NCI-H2171 treated with DMSO at 0.1 percent for 48 hours (cell line): Measurements from ENCODE around the gene ZMIZ1.

Source experiments
- DNase-seq: peaks from one replicate; lab custom pipeline; 2025; lab: John Stamatoyannopoulos, UW

The ZMIZ1 gene

GRCh38 chr10:79150444-79150754 lies 81.6 kb downstream of the ZMIZ1 start:
- no peak for DNase-seq

GRCh38 chr10:79152423-79152817 lies 83.7 kb downstream of the ZMIZ1 start:
- no peak for DNase-seq

DNA sequence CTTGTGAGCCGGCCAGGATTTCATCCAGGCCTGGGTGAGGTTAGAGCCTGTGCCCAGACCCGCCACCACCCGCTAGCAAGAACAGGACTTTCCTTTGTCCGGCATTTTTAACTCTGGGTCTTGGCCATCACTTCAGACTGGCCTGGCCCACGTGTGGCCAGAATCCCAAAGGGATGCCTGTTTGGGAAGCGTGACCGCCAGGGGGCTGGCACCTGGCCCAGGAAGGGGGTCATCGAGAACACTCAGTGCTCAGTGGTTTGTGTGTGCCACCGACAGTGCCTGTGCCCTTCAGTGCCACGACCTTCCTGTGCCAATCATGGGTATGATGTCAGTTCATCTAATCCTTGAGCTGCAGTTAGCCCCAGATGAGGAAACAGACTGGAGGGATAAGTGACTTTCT lies 85.0 kb downstream of the ZMIZ1 start:
- DNase-seq: no peak

DNA sequence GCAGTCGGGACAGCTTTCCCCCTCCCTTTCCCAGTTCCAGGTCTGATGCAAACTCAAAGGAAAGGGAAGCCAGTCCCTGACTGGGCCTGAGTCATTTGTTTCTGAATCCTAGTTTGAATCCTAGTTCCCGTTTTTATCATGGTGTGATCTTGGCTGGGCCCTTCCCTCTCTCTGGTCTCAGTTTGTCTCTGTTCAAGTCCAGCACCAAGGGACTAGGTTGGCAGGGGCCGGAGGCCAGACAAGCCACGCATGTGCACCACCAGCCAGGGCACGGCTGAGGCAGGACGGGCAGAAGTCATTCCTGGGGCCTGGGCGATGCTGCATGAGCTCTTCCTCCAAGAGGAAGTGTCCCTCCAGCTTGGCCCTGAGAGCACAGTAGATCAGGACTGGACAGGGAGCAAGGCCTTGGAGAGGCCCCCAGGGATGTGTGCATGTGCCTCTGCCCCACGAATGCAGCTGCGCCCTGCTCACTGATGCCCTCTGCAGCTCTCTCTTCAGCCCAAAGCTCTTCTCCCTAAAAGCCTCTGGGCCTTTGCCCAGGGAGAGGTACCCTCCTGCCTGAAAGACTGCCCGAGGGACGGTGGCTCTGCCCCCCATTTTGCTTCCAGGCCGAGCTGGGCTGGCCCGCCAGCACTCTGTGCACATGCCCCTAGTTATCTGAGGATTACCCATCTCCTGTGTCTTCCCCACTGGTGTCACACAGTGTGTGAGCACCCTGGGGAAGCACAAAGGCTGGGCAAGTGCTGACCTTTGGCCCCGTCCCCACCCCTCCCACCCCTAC lies 86.7 kb downstream of the ZMIZ1 start:
- DNase-seq: no peak

DNA sequence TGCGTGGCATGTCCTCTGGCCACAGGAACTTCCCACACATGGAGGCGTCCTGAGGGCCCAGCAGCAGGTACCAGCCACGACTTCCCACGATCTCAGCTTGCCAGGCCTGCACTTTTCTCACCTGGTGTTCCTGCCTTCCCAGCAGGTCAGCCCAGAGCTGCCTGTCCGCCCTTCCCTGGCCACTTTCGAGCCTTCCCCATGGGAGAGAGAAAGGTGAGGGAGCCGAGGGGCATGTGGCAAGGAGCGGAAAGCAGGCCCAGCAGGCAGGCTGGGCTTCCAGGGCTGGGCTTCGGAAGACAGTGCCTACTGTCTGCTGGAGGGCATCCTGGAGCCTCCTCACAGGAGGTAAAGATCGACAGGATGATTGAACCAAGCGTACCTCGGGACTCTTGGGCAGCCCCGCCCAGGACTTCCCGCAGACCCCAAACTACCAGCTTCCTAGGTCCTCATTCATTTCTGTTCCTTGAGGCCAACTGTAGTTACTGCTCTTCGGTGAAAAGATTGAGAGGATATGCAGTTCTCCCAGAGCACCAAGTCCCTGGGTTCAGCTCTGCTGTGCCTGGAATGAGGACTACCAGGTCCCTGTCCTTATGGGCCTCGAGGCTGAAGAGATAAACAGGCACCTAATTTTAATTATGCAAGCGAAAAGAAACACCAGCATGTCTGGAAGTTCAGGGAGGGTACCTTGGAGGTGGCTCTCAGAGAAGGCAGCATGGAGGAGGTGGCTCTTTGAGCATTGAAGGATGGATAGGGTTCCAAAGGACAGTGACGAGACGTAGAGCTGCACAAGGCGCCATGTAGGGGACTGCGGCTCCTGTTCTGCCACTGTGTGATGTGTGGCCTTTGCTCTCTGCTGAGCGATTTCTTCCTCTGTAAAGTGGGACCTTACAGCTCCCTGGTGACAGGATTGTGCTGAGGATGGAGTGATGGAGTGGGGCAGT lies 87.8 kb downstream of the ZMIZ1 start:
- DNase-seq: no peak

GRCh38 chr10:79158004-79158340 lies 89.2 kb downstream of the ZMIZ1 start:
- DNase-seq: no peak

DNA sequence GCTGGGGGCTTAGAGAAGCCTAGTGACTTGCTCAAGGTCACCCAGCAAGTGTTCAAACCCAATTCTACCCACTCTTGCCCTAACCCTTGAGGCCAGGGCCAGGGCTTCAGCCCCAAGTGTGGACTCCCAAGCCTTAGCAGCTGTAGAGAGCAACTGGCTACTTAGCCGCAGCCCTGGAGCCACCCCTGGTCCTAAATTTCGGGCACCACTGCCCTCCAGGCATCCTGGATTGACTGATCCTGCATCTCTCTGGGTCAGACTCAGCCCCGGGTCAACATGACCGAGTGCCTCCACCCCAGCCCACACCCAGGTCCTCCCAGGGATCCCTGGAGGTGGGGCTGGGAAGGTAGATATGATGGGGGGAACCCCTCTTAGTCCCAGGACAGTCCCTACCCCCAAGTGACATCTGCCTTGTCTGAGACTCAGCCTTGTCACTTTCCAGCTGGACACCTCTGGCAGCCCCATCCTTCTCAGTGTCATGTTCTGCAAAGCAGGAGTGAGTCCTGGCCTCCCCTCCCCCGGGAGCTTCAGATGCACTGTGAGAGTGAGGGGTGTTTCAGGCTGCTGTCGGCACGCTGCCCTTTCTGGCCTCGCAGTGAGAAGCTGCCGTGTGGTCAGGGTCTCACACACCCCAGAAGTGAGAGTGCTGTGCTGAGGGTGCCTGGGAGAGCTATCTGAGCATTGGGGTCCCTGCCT lies 89.8 kb downstream of the ZMIZ1 start:
- DNase-seq: no peak

DNA sequence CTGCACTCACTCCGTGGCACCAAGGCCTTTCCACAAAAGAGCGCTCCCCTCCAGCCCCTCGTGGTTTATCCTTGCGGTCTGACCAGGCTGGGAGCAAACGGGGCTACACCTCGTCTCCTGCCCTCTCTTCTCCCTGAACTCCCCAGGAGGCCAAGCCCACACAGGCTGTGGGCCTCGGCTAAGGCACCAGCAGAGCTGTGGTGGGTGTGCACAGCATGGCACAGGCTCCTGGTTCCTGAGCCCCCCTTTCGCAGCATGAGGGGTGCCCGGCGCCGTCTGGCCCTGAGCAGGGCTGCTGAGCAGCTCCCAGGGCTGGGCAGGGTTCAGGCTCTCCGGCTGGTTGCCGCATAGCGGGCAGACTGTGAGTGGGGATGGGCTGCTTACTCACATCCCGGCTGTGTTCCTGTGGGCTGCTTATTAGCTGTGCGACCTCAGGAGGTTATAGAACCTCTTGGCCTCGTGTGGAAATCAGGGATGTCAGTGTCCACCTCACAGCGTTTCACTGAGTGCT lies 90.4 kb downstream of the ZMIZ1 start:
- DNase-seq: no peak

DNA sequence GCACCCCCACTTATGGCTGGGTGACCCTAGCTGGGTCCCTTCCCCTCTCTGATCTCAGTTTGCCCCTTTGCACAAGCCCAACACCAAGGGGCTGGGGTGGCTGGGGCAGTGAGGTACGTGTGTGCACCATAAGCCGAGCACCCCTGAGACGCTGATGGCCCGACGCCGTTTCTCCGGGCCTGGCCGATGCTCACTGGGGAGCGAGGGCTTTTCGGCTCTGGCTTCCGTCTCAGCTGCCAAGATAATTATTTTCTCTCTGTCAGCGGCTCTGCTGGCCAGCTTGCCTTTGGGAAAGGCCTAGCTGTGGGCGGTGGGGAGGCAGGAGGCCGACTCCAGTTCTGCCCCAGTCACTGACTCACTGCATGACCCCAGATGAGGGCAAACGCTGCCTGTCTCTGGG lies 91.0 kb downstream of the ZMIZ1 start:
- no peak for DNase-seq

- DNase-seq: no peak
Measured at GRCh38 chr10:79160191-79160590, 91.4 kb downstream of the ZMIZ1 start.

DNA sequence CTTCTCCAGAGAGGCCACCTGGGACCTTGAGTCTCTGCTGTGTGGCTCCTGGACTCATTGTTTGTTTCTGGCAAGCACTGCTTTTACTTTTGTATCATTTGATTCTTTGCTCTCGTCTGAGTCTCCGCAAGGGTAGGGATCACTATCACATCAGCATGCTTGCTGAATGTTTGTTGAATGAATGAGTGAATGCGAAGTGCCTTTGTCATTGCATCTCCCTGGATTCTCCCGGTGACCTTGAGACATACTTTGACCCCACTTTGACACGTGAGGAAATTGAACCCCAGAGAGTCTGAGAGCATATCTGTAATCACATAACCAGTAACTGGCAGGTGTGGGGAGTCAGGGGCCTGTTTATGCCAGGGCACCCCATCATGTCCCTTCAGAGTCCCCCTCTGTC lies 92.8 kb downstream of the ZMIZ1 start:
- no peak for DNase-seq

GRCh38 chr10:79162022-79162421 lies 93.3 kb downstream of the ZMIZ1 start:
- DNase-seq: no peak

DNA sequence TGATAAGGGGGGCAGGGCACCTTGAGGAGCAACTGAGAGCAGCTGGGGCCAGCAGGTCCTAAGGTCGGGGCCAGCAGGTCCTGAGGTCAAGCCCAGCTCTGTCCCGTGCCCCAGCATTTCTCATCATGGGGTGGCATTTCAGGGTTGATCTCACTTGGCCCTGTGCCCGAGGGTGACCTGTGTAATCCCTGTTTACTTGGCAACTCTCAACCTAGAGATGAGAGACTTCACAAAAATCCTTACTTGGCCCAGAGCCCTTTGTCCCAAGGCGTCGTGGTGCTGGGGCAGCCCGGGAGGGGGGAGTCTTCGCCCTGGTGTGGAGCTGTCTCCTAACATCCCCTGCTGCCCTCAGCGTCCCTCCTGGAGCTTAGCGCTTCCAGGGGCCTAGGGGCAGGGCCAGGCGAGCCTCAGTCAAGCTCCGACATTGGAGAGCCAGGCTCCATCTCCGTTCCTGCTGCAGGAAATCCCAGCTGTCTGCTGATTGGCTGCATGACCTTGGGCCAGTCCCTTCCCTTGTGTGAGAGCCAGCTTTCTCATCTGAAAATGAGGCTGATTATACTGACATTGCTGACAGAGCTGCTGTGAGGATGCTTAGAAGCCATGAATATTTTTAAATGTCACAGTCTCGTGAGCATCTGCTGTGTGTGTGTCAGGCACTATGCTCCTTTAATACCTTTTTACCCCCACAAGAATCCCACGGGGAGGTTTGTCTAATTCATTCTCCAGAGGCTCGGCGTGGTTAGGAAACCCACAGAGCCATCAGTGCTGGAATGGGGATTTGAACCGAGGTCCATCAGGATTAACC lies 94.3 kb downstream of the ZMIZ1 start:
- DNase-seq: no peak

GRCh38 chr10:79163666-79163975 lies 94.9 kb downstream of the ZMIZ1 start:
- no peak for DNase-seq

GRCh38 chr10:79164075-79164474 lies 95.3 kb downstream of the ZMIZ1 start:
- DNase-seq: no peak

GRCh38 chr10:79165070-79165778 lies 96.5 kb downstream of the ZMIZ1 start:
- DNase-seq: no peak

- peak; percentile 14 for DNase-seq
Measured at GRCh38 chr10:79166312-79166721, 97.6 kb downstream of the ZMIZ1 start.

GRCh38 chr10:79166741-79167140 lies 98.0 kb downstream of the ZMIZ1 start:
- DNase-seq: no peak

GRCh38 chr10:79167537-79167936 lies 98.8 kb downstream of the ZMIZ1 start:
- no peak for DNase-seq

DNA sequence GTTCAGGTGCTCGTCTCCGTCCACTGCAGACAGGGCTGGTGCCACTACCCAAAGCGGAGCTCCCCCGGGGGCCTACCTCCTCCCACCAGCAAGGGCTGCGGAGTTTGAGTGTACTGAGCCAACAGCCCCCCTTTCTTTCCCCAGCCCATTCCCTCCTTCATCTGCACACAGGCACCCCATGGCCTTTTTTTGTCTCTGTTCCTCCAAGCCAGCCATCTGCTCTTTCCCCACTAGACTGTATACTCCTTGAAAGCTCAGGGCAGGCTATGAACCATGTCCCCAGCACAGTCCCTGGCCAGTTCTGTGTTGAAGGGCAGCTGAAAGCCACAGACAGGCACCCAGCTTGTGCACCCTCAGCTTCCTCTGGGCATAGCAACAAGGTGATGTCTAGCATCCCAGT lies 99.4 kb downstream of the ZMIZ1 start:
- DNase-seq: peak; percentile 44

- DNase-seq: no peak
Measured at GRCh38 chr10:79170226-79170752, 101.5 kb downstream of the ZMIZ1 start.
